ENCODE results near the gene ZDHHC7. TPM values are rescaled to one million over a fixed set of nuclear protein-coding genes. Genes with fewer than 3 reads are reported as not detected.
"Not testable (repeated sequence)": the region's sequence is repeated elsewhere in the genome, so short reads cannot be mapped to it uniquely, and the experiment has no call there.

ZDHHC7 gene
- total RNA-seq, 1 donor from 2014 or later, result 68.7 TPM

DNA sequence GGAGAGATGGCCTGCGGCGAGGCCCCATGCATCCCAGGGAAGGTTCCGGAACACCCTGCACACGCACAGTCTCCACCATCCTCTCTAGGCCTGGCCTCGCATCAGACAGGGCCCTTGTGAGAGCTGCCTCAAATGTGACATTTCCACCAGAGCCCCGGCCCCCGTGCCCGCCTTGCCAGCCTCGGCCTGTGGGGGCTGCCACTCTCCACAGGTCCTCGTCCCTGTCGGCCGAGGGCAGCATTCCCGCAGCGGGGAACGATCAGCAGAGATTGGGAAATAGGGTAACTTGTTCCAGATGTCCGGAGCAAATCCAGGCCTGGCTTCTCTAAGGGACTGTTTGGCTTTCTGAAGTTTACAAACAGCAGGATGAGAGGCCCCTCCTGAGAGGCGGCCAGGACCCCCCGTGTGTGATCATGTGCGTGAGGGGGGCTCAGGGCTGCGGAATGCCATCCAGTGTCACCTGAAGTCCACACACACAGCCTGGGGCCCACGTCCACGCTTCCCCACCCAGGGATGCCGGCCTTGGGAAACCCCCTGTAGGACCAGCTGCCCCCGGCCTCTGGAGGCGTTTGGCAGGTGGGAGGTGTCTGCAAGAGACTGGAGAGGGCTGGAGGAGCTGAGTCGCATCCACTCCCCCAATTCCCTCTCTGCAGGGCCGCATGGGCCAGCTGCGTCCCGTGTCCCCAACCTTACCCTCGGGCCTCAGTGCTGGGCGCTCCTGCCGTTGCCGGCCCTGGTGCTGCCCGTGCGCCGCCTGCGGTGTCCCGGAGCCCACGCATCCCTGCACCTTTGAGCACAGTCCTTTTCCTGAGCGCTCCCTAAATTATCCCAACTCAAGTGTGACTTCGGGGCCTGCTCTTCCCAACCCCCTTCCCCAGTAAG, 70.4 kb downstream of the ZDHHC7 start:
- FAIRE-seq (no peak), DNase-seq (ENCODE audit: low read depth) (no peak)
- Histone ChIP-seq H3K4me3 (ENCODE audit: low read depth, low read length) (no peak overlapping the region), H3K36me3 (ENCODE audit: control insufficient read depth, insufficient read depth, low read length) (no peaks in the 10 kb centered on the region), H3K27me3 (ENCODE audit: control insufficient read depth, insufficient read depth, low read length) (no peaks in the 10 kb centered on the region)
- TF ChIP-seq, protein P1, sequence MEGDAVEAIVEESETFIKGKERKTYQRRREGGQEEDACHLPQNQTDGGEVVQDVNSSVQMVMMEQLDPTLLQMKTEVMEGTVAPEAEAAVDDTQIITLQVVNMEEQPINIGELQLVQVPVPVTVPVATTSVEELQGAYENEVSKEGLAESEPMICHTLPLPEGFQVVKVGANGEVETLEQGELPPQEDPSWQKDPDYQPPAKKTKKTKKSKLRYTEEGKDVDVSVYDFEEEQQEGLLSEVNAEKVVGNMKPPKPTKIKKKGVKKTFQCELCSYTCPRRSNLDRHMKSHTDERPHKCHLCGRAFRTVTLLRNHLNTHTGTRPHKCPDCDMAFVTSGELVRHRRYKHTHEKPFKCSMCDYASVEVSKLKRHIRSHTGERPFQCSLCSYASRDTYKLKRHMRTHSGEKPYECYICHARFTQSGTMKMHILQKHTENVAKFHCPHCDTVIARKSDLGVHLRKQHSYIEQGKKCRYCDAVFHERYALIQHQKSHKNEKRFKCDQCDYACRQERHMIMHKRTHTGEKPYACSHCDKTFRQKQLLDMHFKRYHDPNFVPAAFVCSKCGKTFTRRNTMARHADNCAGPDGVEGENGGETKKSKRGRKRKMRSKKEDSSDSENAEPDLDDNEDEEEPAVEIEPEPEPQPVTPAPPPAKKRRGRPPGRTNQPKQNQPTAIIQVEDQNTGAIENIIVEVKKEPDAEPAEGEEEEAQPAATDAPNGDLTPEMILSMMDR (IDR thresholded peaks at IDR 0.05; ENCODE audit: insufficient read depth, low read length, severe bottlenecking), result no peak

DNA sequence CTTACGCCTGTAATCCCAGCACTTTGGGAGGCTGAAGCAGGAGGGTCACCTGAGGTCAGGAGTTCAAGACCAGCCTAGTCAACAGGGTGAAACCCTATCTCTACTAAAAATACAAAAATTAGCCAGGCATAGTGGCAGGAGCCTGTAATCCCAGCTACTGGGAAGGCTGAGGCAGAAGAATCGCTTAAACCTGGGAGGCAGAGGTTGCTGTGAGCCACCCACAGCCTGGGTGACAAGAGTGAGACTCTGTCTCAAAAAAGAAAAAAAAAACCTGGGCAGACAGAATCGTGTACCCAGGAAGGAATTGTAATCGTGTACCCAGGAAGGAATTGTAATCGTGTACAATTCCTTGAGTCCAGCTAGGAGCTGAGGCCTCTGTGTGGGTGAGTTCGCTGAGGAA, 72.7 kb downstream of the ZDHHC7 start:
- not testable (repeated sequence) for FAIRE-seq; H3K36me3 ChIP-seq (ENCODE audit: control insufficient read depth, insufficient read depth, low read length); DNase-seq (ENCODE audit: low read depth); H3K27me3 ChIP-seq (ENCODE audit: control insufficient read depth, insufficient read depth, low read length); H3K4me3 ChIP-seq (ENCODE audit: low read depth, low read length)

- no peak for FAIRE-seq
- Histone ChIP-seq H3K36me3 (ENCODE audit: control insufficient read depth, insufficient read depth, low read length) (no peaks in the 10 kb centered on the region), H3K27me3 (ENCODE audit: control insufficient read depth, insufficient read depth, low read length) (no peaks in the 10 kb centered on the region), H3K4me3 (ENCODE audit: low read depth, low read length) (no peak overlapping the region)
- TF ChIP-seq, protein P1 (IDR thresholded peaks at IDR 0.05; ENCODE audit: insufficient read depth, low read length, severe bottlenecking), result no peak
- DNase-seq (ENCODE audit: low read depth), result peak; percentile 78
These were observed 73.9 kb downstream of the ZDHHC7 start for GRCh38 chr16:84937196-84938005.

DNA sequence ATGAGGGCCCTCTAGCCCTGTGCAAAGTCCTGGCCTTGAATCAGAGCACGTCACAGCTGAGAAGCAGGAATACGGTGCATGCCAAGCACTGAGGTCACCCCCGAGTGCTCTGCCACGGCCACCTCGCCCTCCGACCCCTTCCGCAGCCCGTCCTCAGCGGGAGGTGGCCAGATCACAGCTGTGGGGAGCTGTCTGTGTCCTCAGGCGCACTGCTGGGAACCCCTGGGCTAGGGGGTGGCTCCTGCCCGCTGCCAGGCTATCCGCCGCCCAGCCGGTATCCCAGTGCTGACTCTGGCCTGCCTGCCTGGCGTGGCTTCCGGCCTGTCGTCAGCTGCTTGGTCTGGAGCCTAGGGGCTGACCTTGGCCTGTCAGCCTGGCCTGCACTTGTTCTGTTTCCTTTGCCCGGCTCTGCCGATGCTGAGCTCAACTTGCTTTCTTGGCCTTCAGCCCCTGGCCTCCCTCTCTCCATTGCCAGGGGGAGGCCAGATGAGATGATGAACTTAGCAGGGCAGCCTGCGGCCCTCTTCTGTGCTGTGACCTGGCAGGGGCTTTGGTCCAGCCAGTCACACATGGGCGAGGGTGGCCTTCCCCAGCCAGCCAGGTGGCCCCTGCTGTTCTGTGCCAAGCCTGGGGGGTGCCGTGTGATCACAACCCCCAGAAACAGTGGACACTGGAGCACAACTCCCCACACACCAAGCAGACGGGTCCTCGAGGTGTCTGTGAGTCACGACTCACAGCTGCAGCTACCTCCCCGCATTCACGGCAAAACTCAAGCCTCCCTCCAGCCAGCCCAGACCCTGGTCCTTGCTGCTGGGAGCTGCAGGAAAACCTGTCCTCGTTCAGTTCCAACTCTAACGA, 77.3 kb downstream of the ZDHHC7 start:
- DNase-seq (ENCODE audit: low read depth) (no peak), FAIRE-seq (no peak)
- Histone ChIP-seq H3K27me3 (ENCODE audit: control insufficient read depth, insufficient read depth, low read length) (peaks cover 2% of the 10 kb centered on the region), H3K4me3 (ENCODE audit: low read depth, low read length) (no peak overlapping the region), H3K36me3 (ENCODE audit: control insufficient read depth, insufficient read depth, low read length) (no peaks in the 10 kb centered on the region)
- TF ChIP-seq, protein P1 (IDR thresholded peaks at IDR 0.05; ENCODE audit: insufficient read depth, low read length, severe bottlenecking), result no peak

DNA sequence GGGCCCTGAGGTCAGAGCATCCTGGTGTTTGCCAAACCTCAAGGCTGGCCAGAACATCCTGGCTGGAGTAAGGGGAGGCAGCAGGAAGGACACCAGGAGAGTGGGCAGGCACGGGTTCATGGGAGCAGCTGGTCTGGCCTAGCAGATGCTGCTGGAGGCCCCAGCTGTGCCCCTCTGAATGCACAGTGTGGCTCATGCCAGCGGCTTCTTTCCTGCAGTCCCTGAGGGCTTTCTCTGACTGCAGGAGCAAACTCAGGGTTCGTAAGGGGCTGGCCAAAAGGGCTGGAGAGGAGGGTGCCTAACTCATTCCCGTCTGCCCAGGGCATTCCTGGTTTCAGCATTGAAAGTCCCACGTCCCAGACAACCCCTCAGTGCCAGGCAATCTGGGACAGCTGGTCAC, 78.7 kb downstream of the ZDHHC7 start:
- no peak for DNase-seq (ENCODE audit: low read depth)
- FAIRE-seq, result no peak
- no peaks in the 10 kb centered on the region for H3K36me3 ChIP-seq (ENCODE audit: control insufficient read depth, insufficient read depth, low read length)
- TF ChIP-seq, protein P1 (IDR thresholded peaks at IDR 0.05; ENCODE audit: insufficient read depth, low read length, severe bottlenecking), result no peak
- peaks cover 2% of the 10 kb centered on the region for H3K27me3 ChIP-seq (ENCODE audit: control insufficient read depth, insufficient read depth, low read length)
- no peak overlapping the region for H3K4me3 ChIP-seq (ENCODE audit: low read depth, low read length)

All from bronchial epithelial cell (primary cell).